Skeletal muscle tissue (tissue), 4 donors: Measurements from ENCODE around the gene ZKSCAN5. TPM values are rescaled to one million over a fixed set of nuclear protein-coding genes. Genes with fewer than 3 reads are reported as not detected.

ENCODE experiments used
- H3K27ac ChIP-seq: one replicate; pipeline ENCODE4 v1.7.0; 2013; ENCODE audit warnings: mild to moderate bottlenecking, low read depth, low read length, inconsistent platforms
- H3K27me3 ChIP-seq, 3 donors: one replicate each; pipeline ENCODE4 v1.7.0; 2013; ENCODE audit warnings: low read length in 3 of 3; ENCODE audit not compliant: control insufficient read depth in 3 of 3, insufficient read depth in 3 of 3
- H3K36me3 ChIP-seq, 3 donors: one replicate each; pipeline ENCODE4 v1.7.0; 2013; ENCODE audit warnings: low read length in 3 of 3; ENCODE audit not compliant: control insufficient read depth in 3 of 3, insufficient read depth in 3 of 3
- H3K4me1 ChIP-seq, 3 donors: one replicate each; pipeline ENCODE4 v1.7.0; 2013; ENCODE audit warnings: low read length in 3 of 3, mild to moderate bottlenecking in 3 of 3; ENCODE audit not compliant: control insufficient read depth in 3 of 3, insufficient read depth in 3 of 3
- H3K4me3 ChIP-seq, 3 donors: one replicate each; pipeline ENCODE4 v1.7.0; 2013; ENCODE audit warnings: low read length in 3 of 3
- H3K9ac ChIP-seq, 3 donors: one replicate each; pipeline ENCODE4 v1.7.0; 2013; ENCODE audit warnings: low read length in 3 of 3, mild to moderate bottlenecking in 3 of 3, moderate library complexity in 2 of 3, low read depth in 1 of 3
- H3K9me3 ChIP-seq, 3 donors: one replicate each; pipeline ENCODE4 v1.7.0; 2013; ENCODE audit warnings: low read length in 3 of 3; ENCODE audit not compliant: control insufficient read depth in 3 of 3
- total RNA-seq: library from RNA; depleted of rRNA; stranded (reverse); fragments of >200 nt; gene quantifications from one replicate; pipeline ENCODE4 v1.2.3, GENCODE V29; 2014
- donor health status: Osteomylitis.

The ZKSCAN5 gene
- 8.9 TPM for total RNA-seq

- H3K36me3 ChIP-seq = peaks cover 0 to 3% (median 2%) of the 10 kb centered on the region in 3 donors
- peak within 1 kb of the TSS; percentile 87 to 99 (median 99) for H3K4me3 ChIP-seq
- no peaks in the 10 kb centered on the region for H3K9me3 ChIP-seq
- peak within 1 kb of the TSS; percentile 92 to 98 (median 93) for H3K9ac ChIP-seq
- peaks cover 20 to 29% (median 21%) of the 10 kb centered on the region in 3 donors for H3K4me1 ChIP-seq
- H3K27ac ChIP-seq = peak within 1 kb of the TSS; percentile 95
- no peaks in the 10 kb centered on the region for H3K27me3 ChIP-seq
Measured at GRCh38 chr7:99504603-99505323, at the start of gene ZKSCAN5. Gene ZKSCAN5, plus strand, starts transcription at chr7:99504662. Its CDS starts 1,383 bp downstream, at chr7:99506045.

- Histone ChIP-seq H3K9ac (no peak overlapping the region), H3K27me3 (no peaks in the 10 kb centered on the region), H3K4me3 (no peak overlapping the region), H3K9me3 (no peaks in the 10 kb centered on the region), H3K27ac (no peak overlapping the region), H3K36me3 (peaks cover 67 to 89% (median 83%) of the 10 kb centered on the region in 3 donors), H3K4me1 (peaks cover 9 to 13% (median 9%) of the 10 kb centered on the region in 3 donors)
Measured at GRCh38 chr7:99455874-99456273, 48.6 kb upstream of the ZKSCAN5 start.

GRCh38 chr7:99456288-99456687 lies 48.2 kb upstream of the ZKSCAN5 start:
- Histone ChIP-seq H3K9me3 (no peaks in the 10 kb centered on the region), H3K27me3 (no peaks in the 10 kb centered on the region), H3K4me1 (peaks cover 10 to 18% (median 11%) of the 10 kb centered on the region in 3 donors), H3K36me3 (peaks cover 66 to 86% (median 79%) of the 10 kb centered on the region in 3 donors), H3K4me3 (no peak overlapping the region), H3K27ac (no peak overlapping the region), H3K9ac (no peak overlapping the region)

GRCh38 chr7:99457050-99457649 lies 47.3 kb upstream of the ZKSCAN5 start:
- H3K36me3 ChIP-seq = peaks cover 61 to 81% (median 74%) of the 10 kb centered on the region in 3 donors
- no peaks in the 10 kb centered on the region for H3K9me3 ChIP-seq
- H3K4me1 ChIP-seq = peaks cover 10 to 20% (median 11%) of the 10 kb centered on the region in 3 donors
- no peaks in the 10 kb centered on the region for H3K27me3 ChIP-seq
- no peak overlapping the region for H3K9ac ChIP-seq
- H3K27ac ChIP-seq = no peak overlapping the region
- no peak overlapping the region for H3K4me3 ChIP-seq

GRCh38 chr7:99457650-99458493 lies 46.6 kb upstream of the ZKSCAN5 start:
- Histone ChIP-seq H3K9me3 (no peaks in the 10 kb centered on the region), H3K27ac (no peak overlapping the region), H3K36me3 (peaks cover 58 to 78% (median 69%) of the 10 kb centered on the region in 3 donors), H3K4me1 (peaks cover 13 to 22% (median 15%) of the 10 kb centered on the region in 3 donors), H3K9ac (no peak overlapping the region), H3K27me3 (no peaks in the 10 kb centered on the region), H3K4me3 (no peak overlapping the region)

DNA sequence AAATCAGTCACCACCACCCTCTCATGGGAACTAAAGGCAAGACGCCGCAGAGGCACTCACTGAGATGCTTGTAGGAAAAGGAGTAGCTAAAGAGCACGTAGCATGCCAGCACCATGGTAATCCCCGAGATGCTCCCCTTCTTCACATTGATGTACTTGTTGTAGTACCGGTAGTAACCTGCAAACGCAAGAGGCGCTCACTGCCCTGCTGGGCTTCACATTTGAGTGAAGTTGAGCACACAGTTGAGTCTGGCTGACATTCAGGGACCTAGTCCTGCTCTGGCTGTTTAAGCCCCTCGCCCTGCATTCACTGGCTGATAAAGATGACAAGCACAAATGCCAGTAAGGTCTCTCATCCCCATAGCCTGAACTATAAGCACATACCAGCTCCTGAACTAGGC lies 45.4 kb upstream of the ZKSCAN5 start:
- Histone ChIP-seq H3K27me3 (no peaks in the 10 kb centered on the region), H3K9me3 (no peaks in the 10 kb centered on the region), H3K36me3 (peaks cover 53 to 74% (median 63%) of the 10 kb centered on the region in 3 donors), H3K4me1 (peaks cover 17 to 28% (median 21%) of the 10 kb centered on the region in 3 donors), H3K9ac (no peak overlapping the region), H3K27ac (no peak overlapping the region), H3K4me3 (no peak overlapping the region)

GRCh38 chr7:99460651-99461050 lies 43.8 kb upstream of the ZKSCAN5 start:
- Histone ChIP-seq H3K27me3 (no peaks in the 10 kb centered on the region), H3K4me3 (no peak overlapping the region), H3K27ac (no peak overlapping the region), H3K9ac (peak overlapping the region in 2 of 3 donors; percentile 16 to 21), H3K4me1 (peaks cover 29 to 43% (median 34%) of the 10 kb centered on the region in 3 donors), H3K9me3 (no peaks in the 10 kb centered on the region), H3K36me3 (peaks cover 46 to 59% (median 48%) of the 10 kb centered on the region in 3 donors)

DNA sequence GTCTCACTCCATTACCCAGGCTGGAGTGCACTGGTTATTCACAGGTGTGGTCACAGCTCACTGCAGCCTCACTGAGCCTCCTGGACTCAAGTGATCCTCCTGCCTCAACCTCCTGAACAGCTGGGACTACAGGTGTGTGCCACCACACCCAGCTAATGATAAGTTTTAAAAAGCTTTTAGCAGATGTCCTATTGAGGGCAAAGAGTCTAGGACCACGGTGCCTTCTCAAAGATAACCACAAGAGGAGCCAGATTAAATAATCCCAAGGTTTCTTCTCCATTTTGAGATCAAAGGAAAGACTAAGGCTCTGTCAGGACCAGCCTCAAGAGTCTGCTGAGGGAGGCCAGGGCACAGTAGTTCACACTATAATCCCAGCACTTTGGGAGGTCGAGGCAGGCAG lies 43.2 kb upstream of the ZKSCAN5 start:
- Histone ChIP-seq H3K4me1 (peaks cover 29 to 49% (median 34%) of the 10 kb centered on the region in 3 donors), H3K36me3 (peaks cover 41 to 53% (median 42%) of the 10 kb centered on the region in 3 donors), H3K4me3 (no peak overlapping the region), H3K9me3 (no peaks in the 10 kb centered on the region), H3K27ac (no peak overlapping the region), H3K27me3 (no peaks in the 10 kb centered on the region), H3K9ac (no peak overlapping the region)

DNA sequence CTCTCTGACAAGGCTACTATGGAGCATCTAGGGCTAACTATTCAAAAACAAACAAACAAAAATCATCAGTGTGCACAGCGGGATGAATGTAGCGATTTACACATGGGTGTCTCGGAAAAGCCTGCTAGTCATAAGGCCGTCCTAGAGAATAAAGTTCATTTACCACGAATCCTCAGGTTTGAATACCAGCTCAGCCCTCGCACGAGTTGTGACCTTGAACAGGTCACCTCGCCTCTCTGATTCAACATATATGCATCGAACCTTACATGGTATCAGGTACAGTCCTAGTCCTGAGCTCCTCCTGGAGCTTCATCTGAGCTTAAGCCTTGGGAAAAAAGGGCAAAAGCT lies 39.1 kb upstream of the ZKSCAN5 start:
- Histone ChIP-seq H3K27ac (peak overlapping the region; percentile 89), H3K27me3 (no peaks in the 10 kb centered on the region), H3K4me1 (peaks cover 25 to 40% (median 29%) of the 10 kb centered on the region in 3 donors), H3K36me3 (peaks cover 7 to 12% (median 9%) of the 10 kb centered on the region in 3 donors), H3K4me3 (peak overlapping the region; percentile 99 to 100 (median 99)), H3K9me3 (no peaks in the 10 kb centered on the region), H3K9ac (peak overlapping the region; percentile 98 to 100 (median 100))
